ENCODE measurements around the gene ANXA3.
"Not testable (repeated sequence)": the region's sequence is repeated elsewhere in the genome, so short reads cannot be mapped to it uniquely, and the experiment has no call there.

ANXA3 gene

GRCh38 chr4:78543424-78544125 is 8.0 kb upstream of the ANXA3 start:
- H3K4me3 ChIP-seq (ENCODE audit: low read length): no peak overlapping the region
- no peak for TF ChIP-seq CTCF (IDR thresholded peaks at IDR 0.05; ENCODE audit: insufficient read depth, low read depth, low read length, missing control alignments)
- no peak for DNase-seq (ENCODE audit: low read depth)

GRCh38 chr4:78544678-78545077 is 6.9 kb upstream of the ANXA3 start:
- no peak for DNase-seq (ENCODE audit: low read depth)
- TF ChIP-seq CTCF (IDR thresholded peaks at IDR 0.05; ENCODE audit: insufficient read depth, low read depth, low read length, missing control alignments): no peak
- no peak overlapping the region for H3K4me3 ChIP-seq (ENCODE audit: low read length)

GRCh38 chr4:78545275-78546246 is 6.0 kb upstream of the ANXA3 start:
- H3K4me3 ChIP-seq (ENCODE audit: low read length): no peak overlapping the region
- DNase-seq (ENCODE audit: low read depth): no peak
- no peak for TF ChIP-seq CTCF (IDR thresholded peaks at IDR 0.05; ENCODE audit: insufficient read depth, low read depth, low read length, missing control alignments)

GRCh38 chr4:78547899-78548298 is 3.7 kb upstream of the ANXA3 start:
- DNase-seq (ENCODE audit: low read depth); H3K4me3 ChIP-seq (ENCODE audit: low read length): not testable (repeated sequence)

- H3K4me3 ChIP-seq (ENCODE audit: low read length); DNase-seq (ENCODE audit: low read depth): not testable (repeated sequence)
Observed at GRCh38 chr4:78548889-78549288, 2.7 kb upstream of the ANXA3 start.

- peak; percentile 86 for DNase-seq (ENCODE audit: low read depth)
- H3K4me3 ChIP-seq (ENCODE audit: low read length): peak overlapping the region; percentile 57
- no peak for TF ChIP-seq CTCF (IDR thresholded peaks at IDR 0.05; ENCODE audit: insufficient read depth, low read depth, low read length, missing control alignments)
Observed at GRCh38 chr4:78552389-78553042, 946 bp downstream of the ANXA3 start.

- no peak for TF ChIP-seq CTCF (IDR thresholded peaks at IDR 0.05; ENCODE audit: insufficient read depth, low read depth, low read length, missing control alignments)
- no peak for DNase-seq (ENCODE audit: low read depth)
- H3K4me3 ChIP-seq (ENCODE audit: low read length): no peak overlapping the region
Observed at GRCh38 chr4:78553043-78553396, 1.4 kb downstream of the ANXA3 start.
